SK-N-SH (cell line): ENCODE measurements around the gene CPLX3. TPM values are rescaled to one million over a fixed set of nuclear protein-coding genes. Genes with fewer than 3 reads are reported as not detected.

ENCODE experiments used
- CTCF ChIA-PET: fragments of 300-600, 350-600 bp; formaldehyde crosslinking; extraction: SDS; loops from one replicate; lab custom pipeline; 2021; lab: Yijun Ruan, JAX
- POLR2A ChIA-PET: fragments of 350-600 bp; sonication (Branson Sonifier 250); formaldehyde crosslinking; extraction: SDS; loops from one replicate; lab custom pipeline; 2020; ENCODE audit warnings: antibody characterized with exemption, inconsistent platforms; lab: Yijun Ruan, JAX
- DNase-seq: peaks from one replicate; pipeline ENCODE4 v3.0.0; 2012
- H2AFZ ChIP-seq: fragments of 200-600 bp; sonication (generic); 2 replicates; pipeline ENCODE4 v1.8.1; 2016; ENCODE audit warnings: antibody characterized with exemption, mild to moderate bottlenecking, low read depth
- H3F3A ChIP-seq: fragments of 200-600 bp; sonication (generic); replicated peaks from 2 replicates; pipeline ENCODE3; 2016; ENCODE audit warnings: antibody characterized with exemption, mild to moderate bottlenecking; ENCODE audit not compliant: insufficient read depth
- H3K27ac ChIP-seq, 2 experiments: fragments of 200-500 bp in 1 of 2; fragments of 200-600 bp in 1 of 2; sonication (Bioruptor generic) in 1 of 2; sonication (generic), shearing (Covaris generic) in 1 of 2; 2 replicates each; pipeline versions ENCODE4 v1.5.1 to v1.6.1; 2014 to 2016; ENCODE audit warnings: low read depth in 2 of 2, inconsistent platforms in 1 of 2, low read length in 1 of 2, mild to moderate bottlenecking in 1 of 2, mixed read lengths in 1 of 2
- H3K27me3 ChIP-seq: fragments of 200-600 bp; sonication (generic), shearing (Covaris generic); 2 replicates; pipeline ENCODE4 v1.6.1; 2016; ENCODE audit warnings: mixed run types; ENCODE audit not compliant: insufficient read depth
- H3K36me3 ChIP-seq, 2 experiments: fragments of 200-500 bp in 1 of 2; fragments of 200-600 bp in 1 of 2; sonication (Bioruptor generic) in 1 of 2; sonication (generic) in 1 of 2; replicated peaks in 1 of 2; 2 replicates each; pipeline versions ENCODE3 to v1.5.1; 2014 to 2016; ENCODE audit warnings: low read length in 1 of 2, mild to moderate bottlenecking in 1 of 2; ENCODE audit not compliant: insufficient read depth in 2 of 2, control insufficient read depth in 1 of 2
- H3K4me1 ChIP-seq, 2 experiments: fragments of 200-500 bp in 1 of 2; fragments of 200-600 bp in 1 of 2; sonication (Bioruptor generic) in 1 of 2; sonication (generic), shearing (Covaris generic) in 1 of 2; 2 replicates each; pipeline versions ENCODE4 v1.5.1 to v1.6.1; 2014 to 2016; ENCODE audit warnings: low read depth in 1 of 2, low read length in 1 of 2, mixed run types in 1 of 2; ENCODE audit not compliant: insufficient read depth in 2 of 2, control insufficient read depth in 1 of 2
- H3K4me2 ChIP-seq: fragments of 200-600 bp; sonication (generic), shearing (Covaris generic); 2 replicates; pipeline ENCODE4 v1.6.1; 2017; ENCODE audit warnings: mixed run types
- H3K4me3 ChIP-seq, 2 experiments: fragments of 200-500 bp in 1 of 2; fragments of 200-600 bp in 1 of 2; sonication (Bioruptor generic) in 1 of 2; sonication (generic), shearing (Covaris generic) in 1 of 2; 2 replicates each; pipeline versions ENCODE4 v1.5.1 to v1.8.1; 2014 to 2016; ENCODE audit warnings: low read depth in 2 of 2, inconsistent platforms in 1 of 2, low read length in 1 of 2, mild to moderate bottlenecking in 1 of 2, mixed read lengths in 1 of 2, moderate library complexity in 1 of 2
- H3K79me2 ChIP-seq: fragments of 200-600 bp; sonication (generic); 2 replicates; pipeline ENCODE4 v1.8.1; 2017; ENCODE audit warnings: mild to moderate bottlenecking; ENCODE audit not compliant: insufficient read depth
- H3K9ac ChIP-seq: fragments of 200-600 bp; sonication (generic); 2 replicates; pipeline ENCODE4 v1.6.1; 2017; ENCODE audit warnings: mixed run types
- H3K9me2 ChIP-seq: fragments of 200-600 bp; sonication (generic); 2 replicates; pipeline ENCODE4 v1.6.1; 2017; ENCODE audit warnings: mixed run types
- H3K9me3 ChIP-seq: fragments of 200-600 bp; sonication (generic); 2 replicates; pipeline ENCODE4 v1.6.1; 2017; ENCODE audit warnings: mixed run types, mild to moderate bottlenecking, moderate library complexity
- H4K20me1 ChIP-seq: fragments of 200-600 bp; sonication (generic); 2 replicates; pipeline ENCODE4 v1.6.1; 2017; ENCODE audit warnings: mild to moderate bottlenecking, mixed run types; ENCODE audit not compliant: insufficient read depth
- CHD2 ChIP-seq: fragments of 150-350 bp; IDR thresholded peaks from 2 replicates; pipeline ENCODE4 v1.6.1; 2018; ENCODE audit warnings: low read length; ENCODE audit not compliant: partially characterized antibody
- FOSL2 ChIP-seq: IDR thresholded peaks from 2 replicates; pipeline ENCODE4 v1.4.0; 2012; ENCODE audit warnings: low read depth, mild to moderate bottlenecking, moderate library complexity, borderline replicate concordance
- FOXJ3 ChIP-seq: sonication (generic); formaldehyde crosslinking; IDR thresholded peaks from 2 replicates; pipeline ENCODE4 v1.5.1; 2020; ENCODE audit warnings: mild to moderate bottlenecking, missing genetic modification reagents
- FOXM1 ChIP-seq: IDR thresholded peaks from 2 replicates; pipeline ENCODE4 v1.4.0; 2012; ENCODE audit warnings: low read depth, mild to moderate bottlenecking
- IRF3 ChIP-seq: fragments of 150-350 bp; IDR thresholded peaks from 2 replicates; pipeline ENCODE4 v1.6.1; 2016; ENCODE audit warnings: mild to moderate bottlenecking, low read depth, low read length
- JUND ChIP-seq: IDR thresholded peaks from 2 replicates; pipeline ENCODE4 v1.4.0; 2012
- MEF2A ChIP-seq: IDR thresholded peaks from 2 replicates; pipeline ENCODE4 v1.4.0; 2012; ENCODE audit warnings: low read depth, borderline replicate concordance
- NFIC ChIP-seq: IDR thresholded peaks from 2 replicates; pipeline ENCODE4 v1.4.0; 2012; ENCODE audit warnings: borderline replicate concordance
- POLR2AphosphoS5 ChIP-seq: IDR thresholded peaks from 2 replicates; pipeline ENCODE4 v1.6.1; 2012; ENCODE audit warnings: low read depth, low read length
- REST ChIP-seq: IDR thresholded peaks from 2 replicates; pipeline ENCODE4 v1.6.1; 2012; ENCODE audit warnings: mild to moderate bottlenecking, low read depth, low read length, moderate library complexity
- SIN3A ChIP-seq: IDR thresholded peaks from 2 replicates; pipeline ENCODE4 v1.6.1; 2012; ENCODE audit warnings: low read depth, mild to moderate bottlenecking, low read length, moderate library complexity, borderline replicate concordance
- USF2 ChIP-seq: fragments of 150-350 bp; IDR thresholded peaks from 2 replicates; pipeline ENCODE4 v1.6.1; 2017; ENCODE audit warnings: antibody characterized with exemption, low read length, low read depth, borderline replicate concordance
- ZBTB33 ChIP-seq: IDR thresholded peaks from 2 replicates; pipeline ENCODE4 v1.4.0; 2012; ENCODE audit warnings: low read depth, borderline replicate concordance
- WGBS: methylation state at CpG from one replicate; pipeline ENCODE4 v1.1.6; 2017; ENCODE audit warnings: low lambda C conversion rate; 5-methylcytosine and 5-hydroxymethylcytosine counted together
- polyA plus RNA-seq, 3 experiments: library from polyadenylated mRNA; depleted of rRNA; stranded (reverse); fragments of >200 nt; gene quantifications; 2 replicates each; pipeline ENCODE4 v1.2.3, GENCODE V29; 2012

CPLX3 gene
- polyA plus RNA-seq, 1 of the 3 experiments (the other 2 are of a cell fraction) = not detected

DNA sequence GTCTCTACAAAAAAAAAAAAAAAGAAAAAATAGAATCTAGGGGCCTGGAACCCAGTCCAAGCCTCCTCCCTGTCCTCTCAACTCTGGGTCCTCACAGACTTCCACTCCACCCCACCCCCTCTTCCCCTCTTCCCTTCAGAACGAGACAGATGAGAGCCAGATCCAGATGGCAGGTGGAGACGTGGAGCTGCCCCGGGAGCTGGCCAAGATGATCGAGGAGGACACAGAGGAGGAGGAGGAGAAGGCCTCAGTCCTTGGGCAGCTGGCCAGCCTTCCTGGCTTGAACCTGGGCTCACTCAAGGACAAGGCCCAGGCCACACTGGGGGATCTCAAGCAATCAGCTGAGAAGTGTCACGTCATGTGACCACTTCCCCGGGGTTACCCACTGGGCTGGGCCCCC, 3.6 kb downstream of the CPLX3 start:
- no peaks in the 10 kb centered on the region for H3K36me3 ChIP-seq
- no peak for DNase-seq
- TF ChIP-seq POLR2AphosphoS5 (no peak), SIN3A (no peak), USF2 (no peak), FOSL2 (no peak), JUND (no peak), NFIC (no peak), IRF3 (no peak), CHD2 (no peak), ZBTB33 (no peak), REST (no peak), MEF2A (no peak), FOXM1 (no peak), FOXJ3 (CRISPR knock-in tag) (no peak)
- TF ChIP-seq, all 33 proteins: peak for 0
- H3K27ac ChIP-seq = no peak overlapping the region
- POLR2A ChIA-PET = no interaction called here
- no peak overlapping the region for H2AFZ ChIP-seq
- H3K27me3 ChIP-seq = peaks cover 24% of the 10 kb centered on the region; the same call in 1 of the 2 replicates
- CTCF ChIA-PET = interaction anchor here (0.8 to 10.2 kb wide), 10 partner anchors 10 to 194 kb away, joined by 3 to 82 read pairs (median 4); partner anchors contain the start of genes CSK, LMAN1L and ULK3
- no peaks in the 10 kb centered on the region for H3K9me2 ChIP-seq
- H3K9ac ChIP-seq = no peak overlapping the region
- no peaks in the 10 kb centered on the region for H3F3A ChIP-seq
- H3K79me2 ChIP-seq = no peaks in the 10 kb centered on the region
- no peaks in the 10 kb centered on the region for H4K20me1 ChIP-seq
- no peak overlapping the region for H3K4me2 ChIP-seq
- H3K4me1 ChIP-seq = peaks cover 0 to 16% of the 10 kb centered on the region in 2 experiments; a peak in 1 of 4 replicates
- 66% methylated on average over 6 of the region's 6 CpGs for WGBS
- H3K4me3 ChIP-seq = no peak overlapping the region
- H3K9me3 ChIP-seq = no peaks in the 10 kb centered on the region
